D341Med (cell line): ENCODE results near the gene GLCE.
A peak's percentile ranks its signal among the peaks of the same experiment; 100 is the strongest.

ENCODE experiments used
- DNase-seq: peaks from one replicate; pipeline ENCODE4 v3.0.0; 2012; ENCODE audit warnings: low spot score

The GLCE gene

GRCh38 chr15:69160141-69160993 lies at the start of gene GLCE:
Gene GLCE (plus strand): TSS chr15:69160635. CDS start chr15:69255807, 95,172 bp downstream.
- peak; percentile 99 for DNase-seq

- DNase-seq = no peak
These were observed 46.0 kb upstream of the GLCE start for GRCh38 chr15:69114331-69114928.

DNA sequence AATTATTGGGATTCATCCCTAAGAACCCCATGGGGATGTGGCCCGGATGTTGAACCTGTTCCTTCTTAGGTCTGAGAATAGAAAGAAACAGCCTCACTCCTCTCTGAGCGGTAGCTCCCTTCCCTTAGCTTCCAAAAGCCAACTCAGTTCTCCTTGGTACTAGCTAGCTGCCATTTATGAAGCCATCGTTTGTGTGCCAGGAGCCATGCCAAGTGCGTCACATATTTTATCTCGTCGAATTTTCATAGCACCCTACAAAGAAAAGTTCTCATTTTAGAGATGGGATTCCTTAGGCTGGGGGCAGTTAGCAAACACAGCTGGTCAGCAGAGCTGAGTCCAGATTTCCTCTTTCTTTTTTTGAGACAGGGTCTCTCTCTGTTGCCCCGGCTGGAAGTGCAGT lies 45.4 kb upstream of the GLCE start:
- no peak for DNase-seq

- DNase-seq = no peak
These were observed 44.0 kb upstream of the GLCE start for GRCh38 chr15:69116391-69116790.

DNA sequence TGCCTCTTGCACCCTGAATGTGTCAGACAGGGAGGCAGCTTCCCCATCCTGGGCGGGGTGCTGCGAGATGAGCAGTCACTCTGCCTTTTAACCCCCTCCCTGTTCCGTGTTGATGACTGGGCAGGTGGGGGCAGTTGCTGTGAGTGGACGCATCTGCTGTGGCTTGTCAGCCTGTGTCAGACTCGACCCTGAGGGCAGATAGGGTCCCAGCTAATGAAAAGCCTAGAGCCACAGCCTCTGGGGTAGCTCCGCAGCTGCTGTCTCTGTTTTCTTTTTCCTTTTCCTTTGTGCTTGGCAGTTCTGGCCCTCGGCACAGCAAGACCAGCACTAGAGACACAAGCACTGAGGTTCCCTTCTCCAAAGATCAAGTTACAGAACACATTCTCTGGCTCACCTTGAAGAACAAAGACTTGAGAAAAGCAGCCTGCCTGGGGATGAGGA lies 43.0 kb upstream of the GLCE start:
- no peak for DNase-seq

GRCh38 chr15:69118089-69118488 lies 42.3 kb upstream of the GLCE start:
- no peak for DNase-seq

- no peak for DNase-seq
These were observed 41.4 kb upstream of the GLCE start for GRCh38 chr15:69119001-69119400.

DNA sequence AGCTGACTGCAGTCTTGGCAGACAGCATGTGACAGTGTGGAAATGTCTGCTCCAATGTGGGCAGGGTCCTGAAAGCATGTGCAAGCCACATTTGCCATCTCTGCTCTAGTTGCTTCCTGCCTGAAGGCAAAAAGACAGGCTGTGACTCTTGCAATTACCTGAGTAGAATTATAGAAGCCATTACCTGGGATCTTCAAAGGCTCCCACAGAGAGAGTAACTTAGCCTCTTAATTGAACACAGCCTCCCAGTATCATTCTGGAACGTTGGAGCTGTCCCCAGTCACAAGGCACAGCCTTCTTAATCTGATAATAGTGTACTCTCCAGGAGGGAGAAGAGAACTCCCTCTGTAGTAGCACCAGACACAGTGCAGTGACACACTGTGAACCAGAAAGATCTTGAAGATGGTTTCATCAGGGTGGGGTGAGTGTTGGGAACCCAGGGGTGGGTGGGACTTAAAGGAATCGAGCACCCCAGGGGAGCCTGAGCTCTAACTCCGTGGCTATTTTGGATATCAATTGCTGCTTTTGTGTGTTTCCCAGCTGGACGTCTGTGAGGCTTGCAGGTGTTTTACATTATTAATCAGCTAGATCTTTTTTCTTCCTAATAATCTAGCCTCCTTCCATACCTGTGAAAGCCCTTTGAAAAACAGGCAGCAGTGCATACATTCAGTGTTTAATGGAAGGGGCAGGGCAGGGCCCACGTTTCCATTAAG lies 40.6 kb upstream of the GLCE start:
- peak; percentile 51 for DNase-seq

- no peak for DNase-seq
These were observed 39.7 kb upstream of the GLCE start for GRCh38 chr15:69120732-69121131.

- no peak for DNase-seq
These were observed 39.1 kb upstream of the GLCE start for GRCh38 chr15:69121198-69121828.

GRCh38 chr15:69125236-69125635 lies 35.2 kb upstream of the GLCE start:
- no peak for DNase-seq

DNA sequence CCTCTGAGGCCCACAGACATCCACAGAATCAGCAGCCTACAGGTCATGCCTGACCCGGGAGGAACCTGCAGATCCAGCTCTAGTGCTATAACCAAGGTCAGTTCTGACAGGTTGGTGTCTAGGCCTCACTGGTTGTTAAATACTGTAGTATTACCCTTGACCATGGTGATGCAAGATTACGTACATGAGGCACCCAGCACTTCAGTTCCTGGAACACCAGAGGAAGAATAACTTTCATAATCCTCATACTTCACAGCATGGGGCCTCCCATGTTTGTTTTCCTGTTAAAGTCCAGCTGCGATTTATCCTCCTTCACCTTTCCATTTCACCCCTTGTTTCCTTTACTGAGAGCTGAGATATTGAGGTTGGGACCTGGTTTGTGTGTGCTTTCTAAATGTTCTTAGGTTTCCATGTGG lies 34.4 kb upstream of the GLCE start:
- DNase-seq = no peak

DNA sequence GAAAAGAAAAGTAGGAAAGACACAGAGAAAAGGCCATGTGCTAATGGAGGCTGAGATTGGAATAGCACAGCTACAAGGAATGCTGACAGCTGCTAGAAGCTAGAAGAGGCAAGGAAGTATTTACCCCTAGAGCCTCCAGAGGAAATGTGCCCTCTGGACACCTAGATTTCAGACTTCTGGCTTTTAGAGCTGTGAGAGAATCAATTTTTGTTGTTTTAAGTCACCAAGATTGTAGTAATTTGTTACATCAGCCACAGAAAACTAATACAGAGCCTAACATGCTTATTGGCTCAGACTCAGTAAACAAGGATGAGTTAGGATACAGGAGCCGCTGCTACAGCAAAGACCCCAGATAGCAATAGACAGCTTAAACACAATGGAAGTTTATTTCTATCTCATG lies 33.1 kb upstream of the GLCE start:
- no peak for DNase-seq

GRCh38 chr15:69128667-69129311 lies 31.6 kb upstream of the GLCE start:
- DNase-seq = no peak

- no peak for DNase-seq
These were observed 28.8 kb upstream of the GLCE start for GRCh38 chr15:69131362-69132220.

DNA sequence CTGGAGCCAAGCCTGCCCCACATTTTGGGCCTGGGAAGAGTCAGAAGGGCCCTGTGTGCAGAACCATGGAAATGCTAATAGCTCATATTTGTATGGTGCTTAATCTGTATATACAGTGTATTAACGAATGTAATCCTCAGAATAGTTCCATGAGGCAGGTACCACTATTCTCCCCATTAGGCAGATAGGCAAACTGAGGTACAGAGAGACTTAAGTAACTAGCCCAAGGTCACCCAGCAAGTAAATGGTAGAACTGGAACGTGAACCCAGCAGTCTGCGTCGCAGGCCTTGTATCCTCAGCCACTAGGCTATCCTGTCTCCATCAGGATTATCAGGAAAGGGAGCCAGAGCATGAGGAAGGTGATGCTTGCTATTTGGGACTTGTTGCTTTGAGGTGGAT lies 28.0 kb upstream of the GLCE start:
- DNase-seq = no peak

- peak; percentile 51 for DNase-seq
These were observed 27.2 kb upstream of the GLCE start for GRCh38 chr15:69132977-69133861.

DNA sequence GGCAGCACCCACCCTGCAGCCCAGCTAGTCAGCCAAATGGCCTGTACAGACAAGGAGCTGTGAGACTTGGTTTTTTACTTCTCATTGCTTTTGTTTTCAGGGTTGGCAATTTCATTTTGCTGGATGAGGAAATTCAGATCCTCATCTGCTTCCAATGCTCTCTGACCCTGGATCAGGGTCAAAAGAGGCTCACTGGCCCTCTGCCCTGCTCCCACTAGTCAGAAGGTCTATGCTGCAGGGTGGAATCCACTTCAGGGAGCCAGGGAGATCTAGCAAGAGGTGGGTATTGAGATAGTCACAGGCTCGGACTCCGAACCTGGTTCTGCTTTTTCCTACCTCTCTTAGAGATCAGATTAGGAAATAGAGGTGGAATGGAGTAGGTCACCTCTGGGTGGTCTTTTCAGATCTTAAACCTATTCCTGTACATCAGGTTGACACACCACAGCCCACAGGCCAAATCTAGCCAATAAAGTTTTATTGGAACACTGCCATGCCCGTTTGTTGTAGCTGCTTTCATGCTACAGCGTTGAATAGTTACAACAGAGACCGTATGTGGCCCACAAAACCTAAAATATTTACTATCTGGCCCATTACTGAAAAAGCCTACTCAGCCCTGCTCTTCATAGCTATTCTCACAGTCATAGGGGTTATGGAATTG lies 26.4 kb upstream of the GLCE start:
- DNase-seq = no peak

GRCh38 chr15:69134791-69135190 lies 25.6 kb upstream of the GLCE start:
- peak; percentile 53 for DNase-seq
